GM18502 (cell line): Measurements from ENCODE around the gene ERC2.

Experiments
- ATAC-seq: cut with Tn5 transposase; IDR thresholded peaks from one replicate; pipeline ENCODE4 v1.9.1; 2021; ENCODE audit warnings: mild to moderate bottlenecking; ENCODE audit not compliant: unreplicated experiment, poor library complexity

Gene ERC2

GRCh38 chr3:55621648-55622047 is 846.6 kb downstream of the ERC2 start:
- no peak for ATAC-seq

DNA sequence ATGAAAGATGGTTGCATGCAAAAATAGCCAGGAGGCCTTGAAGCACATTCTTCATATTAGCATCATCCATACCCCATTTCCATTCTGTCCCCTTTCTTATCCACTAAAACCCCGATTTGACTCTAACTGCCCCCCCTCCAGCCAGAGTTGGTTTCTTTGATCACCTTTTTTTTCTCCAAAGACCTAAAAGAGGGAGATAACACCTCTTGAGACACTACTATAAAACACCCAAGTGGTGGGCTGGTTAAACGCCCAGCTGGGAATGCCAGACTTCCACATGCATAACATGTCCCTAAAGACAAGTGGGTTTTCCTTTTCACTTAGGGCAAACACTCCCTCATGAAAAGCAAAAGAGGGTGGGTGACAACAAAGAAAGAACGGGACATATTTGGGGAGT is 847.2 kb downstream of the ERC2 start:
- no peak for ATAC-seq

DNA sequence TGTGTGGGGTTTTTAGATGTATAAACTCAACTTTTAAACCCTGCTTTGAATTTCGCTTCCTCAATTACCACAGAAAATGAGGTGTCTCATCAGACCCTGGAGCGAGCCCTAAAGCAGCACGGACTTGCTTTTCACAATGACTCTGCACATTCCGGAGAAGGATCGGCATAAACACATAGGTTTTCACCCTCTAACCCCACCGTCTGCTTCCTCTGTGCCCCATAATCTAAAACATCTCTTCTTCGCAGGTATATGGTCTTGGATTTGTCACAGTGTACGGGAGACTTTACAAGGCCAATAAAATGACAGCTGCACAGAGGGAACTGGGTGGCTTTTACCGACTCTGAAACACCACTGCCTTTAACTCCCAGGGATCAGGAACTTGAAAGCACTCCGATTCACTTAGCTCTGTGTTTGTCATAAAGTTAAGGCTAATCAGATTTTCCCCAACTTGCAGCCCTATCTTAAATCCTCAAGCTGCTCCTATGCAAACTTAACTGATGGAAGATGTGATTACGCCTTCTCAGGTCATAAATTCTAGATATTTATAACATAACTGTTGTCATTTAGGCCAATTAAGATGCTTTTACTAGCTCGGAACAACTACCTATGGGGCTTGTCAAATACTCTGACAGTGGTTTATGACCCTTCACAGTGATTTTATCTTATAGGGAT is 847.8 kb downstream of the ERC2 start:
- ATAC-seq = peak; percentile 80

- ATAC-seq = no peak
Measured at GRCh38 chr3:55619046-55619808, 849.0 kb downstream of the ERC2 start.

- no peak for ATAC-seq
Measured at GRCh38 chr3:55617385-55617784, 850.9 kb downstream of the ERC2 start.

- no peak for ATAC-seq
Measured at GRCh38 chr3:55616803-55617202, 851.5 kb downstream of the ERC2 start.

- no peak for ATAC-seq
Measured at GRCh38 chr3:55615694-55616295, 852.5 kb downstream of the ERC2 start.

DNA sequence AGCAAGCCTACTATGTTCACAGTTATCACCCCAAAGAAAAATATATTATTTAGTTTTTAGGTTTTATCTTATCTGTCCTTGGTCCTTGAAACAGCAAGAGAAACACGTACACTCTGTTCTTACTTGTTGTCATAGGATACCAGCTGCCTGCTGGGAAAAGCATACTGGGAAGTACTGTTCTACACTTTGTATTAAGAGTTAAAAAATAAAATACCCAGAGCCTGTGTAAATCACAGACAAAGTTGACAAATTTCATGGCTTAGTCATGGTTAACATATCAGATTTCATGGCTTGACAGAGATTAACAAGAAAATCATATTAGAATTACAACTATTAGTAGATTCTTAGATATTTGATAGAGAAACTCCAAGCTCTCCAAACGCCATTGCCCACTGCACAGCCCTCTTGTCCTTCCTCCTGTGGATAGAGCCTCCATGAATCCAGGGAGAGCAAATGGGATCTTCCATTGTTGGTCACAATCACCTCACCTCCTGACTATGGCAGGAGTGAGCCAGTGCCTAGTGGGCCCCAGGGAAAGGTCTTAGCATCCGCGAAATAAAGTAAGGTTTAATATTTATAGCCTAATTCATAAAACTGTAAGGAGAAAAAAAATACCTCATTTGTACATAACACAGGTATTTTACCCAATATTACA is 853.1 kb downstream of the ERC2 start:
- no peak for ATAC-seq

DNA sequence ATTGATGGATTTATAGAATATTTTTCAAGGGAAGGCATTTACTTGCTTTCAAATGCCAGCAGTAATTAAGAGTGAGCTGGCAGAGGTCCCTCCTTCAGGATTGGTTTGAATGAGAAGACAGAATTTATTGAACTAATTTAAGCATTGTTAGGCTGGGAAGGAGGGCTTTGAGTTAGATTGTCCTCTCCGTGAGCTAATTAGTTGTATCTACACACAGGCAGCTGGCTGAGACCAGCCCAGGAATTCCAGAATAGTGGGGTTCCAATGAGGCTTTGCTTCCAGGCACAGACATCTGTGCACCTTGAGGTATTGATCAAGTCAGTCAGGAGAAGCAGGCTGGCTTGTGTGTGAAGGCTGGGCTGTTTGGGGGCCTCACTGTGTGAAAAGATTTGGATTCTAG is 857.1 kb downstream of the ERC2 start:
- ATAC-seq = no peak

DNA sequence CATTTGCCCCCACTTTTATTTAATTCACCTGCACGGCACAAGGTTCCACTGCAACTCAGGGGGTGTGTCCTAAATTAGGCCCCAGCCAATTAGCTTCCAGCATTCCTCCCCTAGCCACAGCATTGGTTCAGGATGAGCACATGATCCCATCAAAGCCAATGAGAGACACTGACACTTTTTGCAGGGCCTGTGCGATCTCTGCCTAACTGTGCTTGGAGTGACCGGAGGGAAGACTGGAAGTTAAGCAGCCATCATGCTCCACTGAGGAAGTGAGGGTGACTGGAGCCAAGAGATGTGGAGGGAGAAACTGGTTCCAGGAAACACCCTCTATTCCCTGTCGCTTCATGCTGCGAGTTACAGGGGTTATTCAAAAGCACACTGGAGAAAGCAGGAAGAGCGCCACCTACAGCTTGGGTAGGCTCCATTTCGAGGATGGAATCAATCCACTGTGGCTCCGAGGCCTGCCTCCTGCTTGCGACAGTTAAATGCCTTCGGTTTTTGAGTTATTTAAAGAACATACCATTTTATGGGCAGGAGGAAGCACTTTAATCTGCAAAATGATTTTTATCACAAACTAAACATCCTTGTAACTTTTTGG is 858.9 kb downstream of the ERC2 start:
- no peak for ATAC-seq

- ATAC-seq = peak; percentile 16
Measured at GRCh38 chr3:55608301-55608937, 859.8 kb downstream of the ERC2 start.

- ATAC-seq = peak; percentile 90
Measured at GRCh38 chr3:55607844-55608243, 860.4 kb downstream of the ERC2 start.

DNA sequence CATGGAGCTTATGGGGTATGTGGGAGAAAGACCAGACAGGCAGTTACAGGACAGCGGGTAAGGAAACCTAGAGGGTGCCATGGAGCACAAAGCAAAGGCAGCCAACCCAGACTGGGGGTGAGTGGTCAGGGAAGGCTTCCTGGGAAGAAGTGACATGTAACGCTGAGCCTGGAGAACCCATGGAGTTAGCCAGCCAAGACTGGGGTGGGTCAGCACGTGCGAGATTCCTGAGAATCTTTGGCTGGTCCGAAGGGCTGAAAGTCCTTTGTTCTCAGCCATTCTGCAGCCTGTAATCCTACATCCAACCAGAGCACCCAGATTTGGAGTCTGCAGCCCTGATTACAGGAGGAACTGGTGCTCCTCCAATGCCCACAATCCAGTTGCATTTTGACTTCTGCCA is 861.1 kb downstream of the ERC2 start:
- no peak for ATAC-seq

DNA sequence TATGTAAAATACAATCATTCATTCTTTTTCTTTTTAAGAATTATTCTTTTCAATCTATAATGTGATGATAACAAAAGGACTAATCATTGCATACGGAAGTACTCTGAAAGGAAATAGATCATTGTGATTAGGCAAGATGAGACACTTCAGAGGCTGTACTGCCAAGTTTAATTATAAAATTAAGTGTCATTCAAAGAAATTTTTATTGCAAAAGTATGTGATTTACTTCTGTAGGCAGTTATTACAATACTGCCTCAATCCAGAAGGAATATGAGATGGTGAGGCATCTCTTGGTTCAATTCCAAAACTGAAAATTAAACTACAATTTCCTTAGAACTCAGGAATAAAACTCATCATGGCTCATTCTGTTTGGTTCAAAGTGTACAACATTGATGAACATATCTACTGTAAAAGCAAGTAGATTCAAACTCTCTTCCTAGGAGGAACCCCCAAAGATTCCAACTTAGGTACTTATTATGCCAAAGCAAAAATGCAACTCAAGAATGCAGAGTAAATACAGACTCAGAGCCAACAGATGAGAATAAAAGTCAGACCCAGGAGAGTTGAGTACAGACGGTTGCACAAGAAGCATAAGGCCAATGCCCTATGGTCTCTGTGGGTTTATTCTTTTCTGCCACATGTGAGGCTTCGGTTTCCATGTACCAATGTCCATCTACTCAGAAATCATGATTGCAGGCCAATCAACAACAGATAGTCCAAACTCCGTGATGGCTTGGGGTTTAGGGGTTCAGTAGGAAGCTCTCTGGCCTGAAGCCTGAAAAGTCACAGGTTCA is 862.6 kb downstream of the ERC2 start:
- ATAC-seq = no peak

GRCh38 chr3:55604846-55605245 is 863.4 kb downstream of the ERC2 start:
- no peak for ATAC-seq

GRCh38 chr3:55604402-55604801 is 863.9 kb downstream of the ERC2 start:
- no peak for ATAC-seq

DNA sequence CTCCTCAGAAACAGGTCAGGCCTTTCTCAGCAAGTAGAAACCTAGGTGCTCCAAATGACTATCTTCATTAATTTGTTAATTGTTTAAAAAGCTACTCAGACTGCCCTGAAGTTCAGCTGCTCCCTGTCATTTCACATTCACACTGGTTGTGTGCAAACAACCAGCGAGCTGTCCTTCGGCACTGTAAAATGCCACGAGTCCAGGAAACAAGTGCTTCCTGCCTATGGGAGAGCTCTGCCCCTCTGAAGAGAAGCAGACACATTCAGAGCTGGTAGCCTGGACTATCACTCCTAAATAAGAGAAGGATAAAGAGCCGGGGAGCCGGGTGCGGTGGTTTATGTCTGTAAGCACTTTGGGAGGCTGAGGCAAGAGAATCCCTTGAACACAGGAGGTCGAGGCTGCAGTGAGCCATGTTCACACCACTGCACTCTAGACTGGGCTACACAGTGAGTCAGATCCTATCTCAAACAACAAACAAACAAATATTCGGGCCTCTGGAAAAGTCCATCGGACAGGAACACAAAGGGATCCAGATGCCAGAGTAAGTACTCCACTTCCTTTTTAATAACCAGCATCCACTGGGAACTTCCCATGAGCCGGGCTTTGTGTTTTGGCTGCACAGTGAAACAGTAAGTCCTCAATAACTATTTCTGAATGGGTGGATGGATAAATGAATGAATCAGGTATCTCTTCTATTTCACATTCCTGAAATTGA is 866.7 kb downstream of the ERC2 start:
- no peak for ATAC-seq

- ATAC-seq = no peak
Measured at GRCh38 chr3:55598224-55598623, 870.0 kb downstream of the ERC2 start.

DNA sequence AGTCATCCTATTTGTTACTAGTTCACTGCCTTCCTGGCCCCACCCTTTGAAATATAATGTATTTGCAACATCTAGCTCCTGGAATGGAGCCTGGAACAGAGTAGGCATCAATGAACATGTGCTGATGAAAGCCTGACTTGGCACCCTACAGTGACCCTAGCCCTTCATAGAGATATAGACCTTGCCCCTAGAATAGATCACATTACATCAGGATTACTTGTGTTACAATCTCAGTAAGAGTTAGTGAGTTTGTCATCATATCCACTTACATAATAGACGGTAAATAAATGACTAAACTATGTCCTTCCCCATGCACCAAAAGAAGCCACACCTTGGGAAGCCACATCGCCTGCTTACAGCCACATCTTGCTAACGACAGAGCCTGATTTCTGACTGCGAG is 870.6 kb downstream of the ERC2 start:
- ATAC-seq = no peak
